GM12878 (cell line): ENCODE results near the gene NBR1. TPM values are rescaled to one million over a fixed set of nuclear protein-coding genes. Genes with fewer than 3 reads are reported as not detected.

Experiments
- ATF2 ChIP-seq: IDR thresholded peaks from 2 replicates; pipeline ENCODE4 v1.6.1; 2012; ENCODE audit warnings: low read length, inconsistent platforms
- CBX3 ChIP-seq: fragments of 200-600 bp; sonication (generic); IDR thresholded peaks from 2 replicates; pipeline ENCODE4 v1.6.1; 2016; ENCODE audit warnings: low read depth, borderline replicate concordance
- CUX1 ChIP-seq: IDR thresholded peaks from 2 replicates; pipeline ENCODE4 v1.6.1; 2012; ENCODE audit warnings: improper control_type of control experiment, low read depth, low read length; ENCODE audit not compliant: insufficient replicate concordance
- ELK1 ChIP-seq: IDR thresholded peaks from 2 replicates; pipeline ENCODE4 v1.6.1; 2012; ENCODE audit warnings: low read depth, low read length, improper control_type of control experiment
- EZH2 ChIP-seq: IDR thresholded peaks from 2 replicates; pipeline ENCODE4 v1.6.1; 2012; ENCODE audit warnings: low read depth, mild to moderate bottlenecking, control low read depth, inconsistent platforms, low read length, borderline replicate concordance; ENCODE audit not compliant: control insufficient read depth
- NBN ChIP-seq: fragments of 450-650 bp; IDR thresholded peaks from 2 replicates; pipeline ENCODE4 v1.6.1; 2016
- POLR2AphosphoS5 ChIP-seq: IDR thresholded peaks from 2 replicates; pipeline ENCODE4 v1.6.1; 2011; ENCODE audit warnings: mild to moderate bottlenecking, low read length, inconsistent platforms
- TBL1XR1 ChIP-seq: IDR thresholded peaks from 2 replicates; pipeline ENCODE4 v1.6.1; 2012; ENCODE audit warnings: low read depth, low read length, improper control_type of control experiment
- ZNF24 ChIP-seq: fragments of 450-650 bp; IDR thresholded peaks from 2 replicates; pipeline ENCODE4 v1.6.1; 2017; ENCODE audit warnings: antibody characterized with exemption, mild to moderate bottlenecking
- ZZZ3 ChIP-seq: IDR thresholded peaks from 2 replicates; pipeline ENCODE4 v1.6.1; 2011; ENCODE audit warnings: low read depth; ENCODE audit not compliant: control insufficient read depth, insufficient read length
- polyA plus RNA-seq, 11 experiments: library from polyadenylated mRNA; depleted of rRNA in 4 of 11; unstranded in 6 of 11; stranded (reverse) in 5 of 11; fragments of >200 nt; fragmentation: Nextera tagmentation in 4 of 11; fragmentation: Illumina TruSeq in 1 of 11; extraction: Ambion mirVana in 4 of 11; extraction: Trizol in 1 of 11; gene quantifications; 1 replicate in 1 of 11; 2 replicates in 10 of 11; pipeline versions ENCODE4 v1.2.1 to v1.2.3, GENCODE V29; 2011 to 2016; ENCODE audit warnings: inconsistent platforms in 2 of 11, missing spikeins in 2 of 11, low read depth in 1 of 11
- total RNA-seq, 4 experiments: library from RNA; depleted of rRNA in 3 of 4; stranded (reverse); fragments of >200 nt in 3 of 4; fragmentation: Illumina TruSeq in 1 of 4; extraction: Trizol in 1 of 4; gene quantifications; 2 replicates each; pipeline versions ENCODE4 v1.2.1 to v1.2.3, GENCODE V29; 2013 to 2021

Gene NBR1
- total and polyA plus RNA-seq, 10 of the 15 experiments (the other 5 are each of a cell fraction or from before 2014, with no cell fraction given): 3.5 to 55.2 (median 28.2) TPM

GRCh38 chr17:43170766-43171585, at the start of gene NBR1 (continued):
- TF ChIP-seq CUX1 (no peak), CBX3 (no peak), ATF2 (no peak), ZNF24 (no peak), EZH2 (no peak), NBN (peak; percentile 18; the same call in 1 of the 2 replicates), POLR2AphosphoS5 (peak; percentile 90), ELK1 (peak; percentile 65; the same call in 1 of the 2 replicates), TBL1XR1 (no peak), ZZZ3 (no peak)
